ENCODE data around the gene GSK3B.

DNA sequence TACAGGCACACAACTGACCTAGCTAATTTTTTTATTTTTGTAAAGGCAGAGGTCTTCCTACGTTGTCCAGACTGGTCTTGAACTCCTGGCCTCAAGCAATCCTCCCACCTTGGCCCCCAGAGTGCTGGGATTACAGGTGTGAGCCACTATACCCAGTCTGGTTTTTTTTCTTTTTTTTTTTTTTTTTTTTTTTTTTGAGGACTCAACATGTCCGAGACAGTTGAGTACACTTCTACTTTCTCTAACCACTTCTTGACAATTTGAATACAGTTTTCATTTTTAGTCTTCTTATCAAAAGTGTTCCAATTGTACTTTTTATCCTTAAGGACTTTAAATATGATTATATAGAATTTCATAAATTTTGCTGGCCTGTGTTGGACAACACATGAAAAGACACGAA, 7.4 kb upstream of the GSK3B start:
- TF ChIP-seq EZH2phosphoT487 (IDR thresholded peaks at IDR 0.05; ENCODE audit: borderline replicate concordance) (no peak), YY1 (IDR thresholded peaks at IDR 0.05; ENCODE audit: extremely low read depth, insufficient replicate concordance, low read depth, low read length) (no peak), ZNF274 (IDR thresholded peaks at IDR 0.05; ENCODE audit: low read depth, low read length) (no peak), EZH2 (IDR thresholded peaks at IDR 0.05) (no peak), SP1 (IDR thresholded peaks at IDR 0.05; ENCODE audit: low read depth) (no peak), POLR2A (IDR thresholded peaks at IDR 0.05; ENCODE audit: borderline replicate concordance, extremely low read depth, insufficient read depth, insufficient read length) (no peak), FOSL1 (IDR thresholded peaks at IDR 0.05; ENCODE audit: low read depth) (no peak), POLR2AphosphoS5 (IDR thresholded peaks at IDR 0.05; ENCODE audit: low read depth, low read length) (no peak)
- TF ChIP-seq, protein P1, sequence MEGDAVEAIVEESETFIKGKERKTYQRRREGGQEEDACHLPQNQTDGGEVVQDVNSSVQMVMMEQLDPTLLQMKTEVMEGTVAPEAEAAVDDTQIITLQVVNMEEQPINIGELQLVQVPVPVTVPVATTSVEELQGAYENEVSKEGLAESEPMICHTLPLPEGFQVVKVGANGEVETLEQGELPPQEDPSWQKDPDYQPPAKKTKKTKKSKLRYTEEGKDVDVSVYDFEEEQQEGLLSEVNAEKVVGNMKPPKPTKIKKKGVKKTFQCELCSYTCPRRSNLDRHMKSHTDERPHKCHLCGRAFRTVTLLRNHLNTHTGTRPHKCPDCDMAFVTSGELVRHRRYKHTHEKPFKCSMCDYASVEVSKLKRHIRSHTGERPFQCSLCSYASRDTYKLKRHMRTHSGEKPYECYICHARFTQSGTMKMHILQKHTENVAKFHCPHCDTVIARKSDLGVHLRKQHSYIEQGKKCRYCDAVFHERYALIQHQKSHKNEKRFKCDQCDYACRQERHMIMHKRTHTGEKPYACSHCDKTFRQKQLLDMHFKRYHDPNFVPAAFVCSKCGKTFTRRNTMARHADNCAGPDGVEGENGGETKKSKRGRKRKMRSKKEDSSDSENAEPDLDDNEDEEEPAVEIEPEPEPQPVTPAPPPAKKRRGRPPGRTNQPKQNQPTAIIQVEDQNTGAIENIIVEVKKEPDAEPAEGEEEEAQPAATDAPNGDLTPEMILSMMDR (IDR thresholded peaks at IDR 0.05 in 2 of 3, conservative IDR thresholded peaks at IDR 0.05 in 1 of 3; ENCODE audit: borderline replicate concordance in 1 of 3, insufficient read depth in 1 of 3, low read depth in 2 of 3, low read length in 2 of 3): no peak
- TF ChIP-seq, protein P2, sequence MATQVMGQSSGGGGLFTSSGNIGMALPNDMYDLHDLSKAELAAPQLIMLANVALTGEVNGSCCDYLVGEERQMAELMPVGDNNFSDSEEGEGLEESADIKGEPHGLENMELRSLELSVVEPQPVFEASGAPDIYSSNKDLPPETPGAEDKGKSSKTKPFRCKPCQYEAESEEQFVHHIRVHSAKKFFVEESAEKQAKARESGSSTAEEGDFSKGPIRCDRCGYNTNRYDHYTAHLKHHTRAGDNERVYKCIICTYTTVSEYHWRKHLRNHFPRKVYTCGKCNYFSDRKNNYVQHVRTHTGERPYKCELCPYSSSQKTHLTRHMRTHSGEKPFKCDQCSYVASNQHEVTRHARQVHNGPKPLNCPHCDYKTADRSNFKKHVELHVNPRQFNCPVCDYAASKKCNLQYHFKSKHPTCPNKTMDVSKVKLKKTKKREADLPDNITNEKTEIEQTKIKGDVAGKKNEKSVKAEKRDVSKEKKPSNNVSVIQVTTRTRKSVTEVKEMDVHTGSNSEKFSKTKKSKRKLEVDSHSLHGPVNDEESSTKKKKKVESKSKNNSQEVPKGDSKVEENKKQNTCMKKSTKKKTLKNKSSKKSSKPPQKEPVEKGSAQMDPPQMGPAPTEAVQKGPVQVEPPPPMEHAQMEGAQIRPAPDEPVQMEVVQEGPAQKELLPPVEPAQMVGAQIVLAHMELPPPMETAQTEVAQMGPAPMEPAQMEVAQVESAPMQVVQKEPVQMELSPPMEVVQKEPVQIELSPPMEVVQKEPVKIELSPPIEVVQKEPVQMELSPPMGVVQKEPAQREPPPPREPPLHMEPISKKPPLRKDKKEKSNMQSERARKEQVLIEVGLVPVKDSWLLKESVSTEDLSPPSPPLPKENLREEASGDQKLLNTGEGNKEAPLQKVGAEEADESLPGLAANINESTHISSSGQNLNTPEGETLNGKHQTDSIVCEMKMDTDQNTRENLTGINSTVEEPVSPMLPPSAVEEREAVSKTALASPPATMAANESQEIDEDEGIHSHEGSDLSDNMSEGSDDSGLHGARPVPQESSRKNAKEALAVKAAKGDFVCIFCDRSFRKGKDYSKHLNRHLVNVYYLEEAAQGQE (IDR thresholded peaks at IDR 0.05; ENCODE audit: low read depth): no peak
- TF ChIP-seq, protein P3, sequence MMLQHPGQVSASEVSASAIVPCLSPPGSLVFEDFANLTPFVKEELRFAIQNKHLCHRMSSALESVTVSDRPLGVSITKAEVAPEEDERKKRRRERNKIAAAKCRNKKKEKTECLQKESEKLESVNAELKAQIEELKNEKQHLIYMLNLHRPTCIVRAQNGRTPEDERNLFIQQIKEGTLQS (IDR thresholded peaks at IDR 0.05): no peak
- TF ChIP-seq, protein P4, sequence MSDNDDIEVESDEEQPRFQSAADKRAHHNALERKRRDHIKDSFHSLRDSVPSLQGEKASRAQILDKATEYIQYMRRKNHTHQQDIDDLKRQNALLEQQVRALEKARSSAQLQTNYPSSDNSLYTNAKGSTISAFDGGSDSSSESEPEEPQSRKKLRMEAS (IDR thresholded peaks at IDR 0.05): no peak

All from HCT116 (cell line).